MM.1S (cell line): Measurements from ENCODE around the gene CXCR4.

Experiments
- DNase-seq: peaks from one replicate; pipeline ENCODE4 v3.0.0-alpha.2; 2015
- H2AFZ ChIP-seq: fragments of 300-600 bp; sonication (generic); 2 replicates; pipeline ENCODE4 v1.6.0; 2016; ENCODE audit warnings: antibody characterized with exemption, low read length
- H3F3A ChIP-seq: fragments of 300-600 bp; sonication (generic); 2 replicates; pipeline ENCODE4 v1.6.1; 2016; ENCODE audit warnings: mild to moderate bottlenecking, antibody characterized with exemption, low read length, moderate library complexity, mixed read lengths; ENCODE audit not compliant: insufficient read depth
- H3K27ac ChIP-seq: fragments of 300-600 bp; sonication (generic); 2 replicates; pipeline ENCODE4 v1.5.1; 2016; ENCODE audit warnings: mild to moderate bottlenecking, low read length
- H3K27me3 ChIP-seq: fragments of 300-600 bp; sonication (generic); replicated peaks from 2 replicates; pipeline ENCODE4 v1.6.0; 2016; ENCODE audit warnings: low read length; ENCODE audit not compliant: insufficient read depth
- H3K36me3 ChIP-seq: fragments of 300-600 bp; sonication (generic); replicated peaks from 2 replicates; pipeline ENCODE4 v1.6.1; 2016; ENCODE audit warnings: mild to moderate bottlenecking, low read length, mixed read lengths; ENCODE audit not compliant: insufficient read depth
- H3K4me1 ChIP-seq: fragments of 300-600 bp; sonication (generic); 2 replicates; pipeline ENCODE4 v1.6.1; 2016; ENCODE audit warnings: low read length, mixed read lengths
- H3K4me2 ChIP-seq: fragments of 300-600 bp; sonication (generic); 2 replicates; pipeline ENCODE4 v1.6.0; 2016; ENCODE audit warnings: low read depth, low read length
- H3K4me3 ChIP-seq: fragments of 300-600 bp; sonication (generic); 2 replicates; pipeline ENCODE4 v1.5.1; 2016; ENCODE audit warnings: low read length, mixed read lengths
- H3K79me2 ChIP-seq: fragments of 300-600 bp; sonication (generic); 2 replicates; pipeline ENCODE4 v1.6.1; 2016; ENCODE audit warnings: mixed run types, low read length, mixed read lengths
- H3K9ac ChIP-seq: fragments of 300-600 bp; sonication (generic); 2 replicates; pipeline ENCODE4 v1.6.1; 2016; ENCODE audit warnings: low read length, mixed read lengths
- H3K9me2 ChIP-seq: fragments of 300-600 bp; sonication (generic); replicated peaks from 2 replicates; pipeline ENCODE4 v1.6.1; 2016; ENCODE audit warnings: mild to moderate bottlenecking, low read length, mixed read lengths; ENCODE audit not compliant: insufficient read depth
- H3K9me3 ChIP-seq: fragments of 300-600 bp; sonication (generic); replicated peaks from 2 replicates; pipeline ENCODE4 v1.6.1; 2016; ENCODE audit warnings: mild to moderate bottlenecking, low read length, mixed read lengths; ENCODE audit not compliant: insufficient read depth
- H4K20me1 ChIP-seq: fragments of 300-600 bp; sonication (generic); 2 replicates; pipeline ENCODE4 v1.6.1; 2016; ENCODE audit warnings: mild to moderate bottlenecking, low read length, moderate library complexity, mixed read lengths; ENCODE audit not compliant: insufficient read depth
- CTCF ChIP-seq: fragments of 300-600 bp; sonication (generic); IDR thresholded peaks from 2 replicates; pipeline ENCODE4 v1.5.1; 2016; ENCODE audit warnings: antibody characterized with exemption, low read length, mixed read lengths
- EZH2 ChIP-seq: fragments of 300-600 bp; sonication (generic); optimal IDR thresholded peaks from 2 replicates; pipeline ENCODE3; 2017; ENCODE audit warnings: low read depth, mild to moderate bottlenecking, antibody characterized with exemption, low read length, mixed read lengths
- EZH2phosphoT487 ChIP-seq: fragments of 300-600 bp; sonication (generic); IDR thresholded peaks from 2 replicates; pipeline ENCODE4 v1.6.1; 2018; ENCODE audit warnings: antibody characterized with exemption, low read length

Gene CXCR4

DNA sequence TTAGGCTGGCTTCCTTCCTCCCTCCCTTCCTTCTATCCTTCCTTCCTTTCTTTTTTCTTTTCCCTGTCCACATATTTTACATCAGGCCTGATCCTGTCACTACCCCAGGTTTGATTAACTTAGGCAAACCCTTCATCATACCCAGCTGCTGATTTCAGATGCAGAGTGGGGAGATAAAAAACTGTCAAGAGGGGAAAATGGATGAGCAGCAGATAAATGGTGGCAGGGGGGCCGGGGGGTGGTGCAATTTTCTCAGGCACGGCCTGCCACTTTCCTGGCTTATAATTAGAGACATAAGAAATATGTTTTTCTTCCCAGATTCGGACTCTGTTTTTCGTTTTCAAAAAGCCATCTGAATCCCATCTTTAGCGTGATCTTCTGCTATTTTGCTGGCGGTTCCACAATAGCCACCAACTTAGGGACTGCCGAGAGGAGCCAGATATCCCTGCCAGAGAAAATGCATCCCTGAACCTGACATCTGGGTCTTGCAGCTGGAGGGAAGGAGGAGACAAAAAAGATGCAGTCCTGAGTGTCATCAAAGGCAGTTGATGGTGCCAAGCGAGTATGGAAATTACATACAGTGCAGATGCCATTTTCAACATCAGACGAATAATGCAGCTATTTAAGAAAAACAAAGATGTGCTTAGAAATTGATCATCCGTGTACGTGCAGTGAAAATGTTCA is 49.9 kb downstream of the CXCR4 start:
- no peaks in the 10 kb centered on the region for H4K20me1 ChIP-seq
- no peaks in the 10 kb centered on the region for H3K9me2 ChIP-seq
- DNase-seq = no peak
- no peaks in the 10 kb centered on the region for H3K36me3 ChIP-seq
- H2AFZ ChIP-seq = no peak overlapping the region
- H3K79me2 ChIP-seq = no peaks in the 10 kb centered on the region
- H3K27me3 ChIP-seq = no peaks in the 10 kb centered on the region
- no peak overlapping the region for H3K27ac ChIP-seq
- H3K4me3 ChIP-seq = no peak overlapping the region
- H3F3A ChIP-seq = no peaks in the 10 kb centered on the region
- no peak overlapping the region for H3K4me2 ChIP-seq
- H3K4me1 ChIP-seq = peaks cover 10% of the 10 kb centered on the region; the same call in 1 of the 2 replicates
- TF ChIP-seq EZH2 (no peak), EZH2phosphoT487 (no peak), CTCF (no peak)
- H3K9ac ChIP-seq = no peak overlapping the region
- H3K9me3 ChIP-seq = no peaks in the 10 kb centered on the region

DNA sequence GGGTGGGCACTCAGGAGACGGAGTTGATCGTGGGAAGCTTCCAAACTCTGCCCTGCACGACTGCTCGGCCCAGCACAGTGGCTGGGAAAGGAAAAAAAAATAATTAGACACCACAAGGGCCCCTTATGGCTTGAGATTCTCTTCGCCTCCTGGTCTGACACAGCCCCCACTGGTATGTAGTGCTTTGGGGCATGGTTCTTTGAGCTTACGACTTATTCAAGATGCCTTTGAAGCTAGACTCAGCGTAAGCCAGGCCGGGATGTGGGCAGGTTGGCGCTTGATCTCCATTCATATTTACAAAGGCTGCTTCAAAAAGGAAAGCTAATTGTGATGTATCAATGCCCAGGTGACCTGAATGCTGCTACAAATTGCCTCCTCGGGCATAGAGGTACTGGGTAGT is 50.5 kb downstream of the CXCR4 start:
- H3K4me1 ChIP-seq = peaks cover 10% of the 10 kb centered on the region; the same call in 1 of the 2 replicates
- no peaks in the 10 kb centered on the region for H4K20me1 ChIP-seq
- H3K9me2 ChIP-seq = no peaks in the 10 kb centered on the region
- no peak overlapping the region for H3K9ac ChIP-seq
- no peaks in the 10 kb centered on the region for H3K79me2 ChIP-seq
- no peaks in the 10 kb centered on the region for H3K27me3 ChIP-seq
- no peaks in the 10 kb centered on the region for H3K9me3 ChIP-seq
- H3K4me3 ChIP-seq = no peak overlapping the region
- H2AFZ ChIP-seq = no peak overlapping the region
- H3K4me2 ChIP-seq = no peak overlapping the region
- TF ChIP-seq EZH2 = no peak
- no peak for TF ChIP-seq CTCF
- no peak for TF ChIP-seq EZH2phosphoT487
- no peaks in the 10 kb centered on the region for H3K36me3 ChIP-seq
- no peak for DNase-seq
- no peaks in the 10 kb centered on the region for H3F3A ChIP-seq
- no peak overlapping the region for H3K27ac ChIP-seq

GRCh38 chr2:136065907-136066306 is 52.0 kb downstream of the CXCR4 start:
- H2AFZ ChIP-seq = no peak overlapping the region
- H3F3A ChIP-seq = no peaks in the 10 kb centered on the region

More at GRCh38 chr2:136065907-136066306, 52.0 kb downstream of the CXCR4 start:
- Histone ChIP-seq H3K9me3 (no peaks in the 10 kb centered on the region), H3K79me2 (no peaks in the 10 kb centered on the region), H3K4me1 (peaks cover 6% of the 10 kb centered on the region; the same call in 1 of the 2 replicates), H3K4me3 (no peak overlapping the region), H3K9ac (no peak overlapping the region), H4K20me1 (no peaks in the 10 kb centered on the region), H3K27me3 (no peaks in the 10 kb centered on the region), H3K4me2 (no peak overlapping the region), H3K36me3 (no peaks in the 10 kb centered on the region), H3K27ac (no peak overlapping the region), H3K9me2 (no peaks in the 10 kb centered on the region)
- DNase-seq = no peak
- TF ChIP-seq EZH2 (no peak), CTCF (no peak), EZH2phosphoT487 (no peak)
